Measurements from ENCODE around the gene MIDN. TPM values are rescaled to one million over a fixed set of nuclear protein-coding genes. Genes with fewer than 3 reads are reported as not detected.

Gene MIDN
- total and polyA plus RNA-seq, 7 donors = 29.2 to 331 (median 147) TPM

- H3K9me3 ChIP-seq = no peaks in the 10 kb centered on the region
- peaks cover 9% of the 10 kb centered on the region for H3K4me1 ChIP-seq
- intact Hi-C loops (cut with DNase I) = no loop called here
- no peak overlapping the region for H3K27ac ChIP-seq
- no peak for TF ChIP-seq CTCF (IDR thresholded peaks at IDR 0.05)
- no peak for DNase-seq
- H3K36me3 ChIP-seq (ENCODE audit: insufficient read depth in 1 of 2, low read depth in 1 of 2) = peaks cover 0 to 3% of the 10 kb centered on the region in 2 donors
- no peak overlapping the region for H3K4me3 ChIP-seq
- no peak for ATAC-seq
- H3K27me3 ChIP-seq (ENCODE audit: insufficient read depth in 3 of 3, low read length in 2 of 3) = peaks cover 0 to 5% (median 3%) of the 10 kb centered on the region in 3 donors
- 79 to 82% (median 81%) methylated on average over 22 to 24 of the region's 24 CpGs for WGBS, 3 donors
Measured at GRCh38 chr19:1233115-1233667, 15.2 kb upstream of the MIDN start.

- WGBS, 3 donors = 88 to 95% (median 90%) methylated on average over 36 to 45 of the region's 45 CpGs
- ATAC-seq (no peak), DNase-seq (no peak)
- Histone ChIP-seq H3K27me3 (ENCODE audit: insufficient read depth in 3 of 3, low read length in 2 of 3) (peaks cover 0 to 5% (median 3%) of the 10 kb centered on the region in 3 donors), H3K4me1 (peaks cover 9% of the 10 kb centered on the region), H3K36me3 (ENCODE audit: insufficient read depth in 1 of 2, low read depth in 1 of 2) (no peaks in the 10 kb centered on the region), H3K27ac (no peak overlapping the region), H3K4me3 (no peak overlapping the region), H3K9me3 (no peaks in the 10 kb centered on the region)
- intact Hi-C loops (cut with DNase I) = no loop called here
- no peak for TF ChIP-seq CTCF (IDR thresholded peaks at IDR 0.05)
Measured at GRCh38 chr19:1234051-1234954, 14.1 kb upstream of the MIDN start.

GRCh38 chr19:1234955-1235380 lies 13.4 kb upstream of the MIDN start:
- peaks cover 9% of the 10 kb centered on the region for H3K4me1 ChIP-seq
- WGBS, 3 donors = 91 to 94% (median 92%) methylated on average over 23 to 43 of the region's 43 CpGs
- TF ChIP-seq CTCF (IDR thresholded peaks at IDR 0.05) = no peak
- no peak overlapping the region for H3K4me3 ChIP-seq
- no peaks in the 10 kb centered on the region for H3K9me3 ChIP-seq
- H3K27me3 ChIP-seq (ENCODE audit: insufficient read depth in 3 of 3, low read length in 2 of 3) = peaks cover 0 to 5% (median 3%) of the 10 kb centered on the region in 3 donors
- DNase-seq (no peak), ATAC-seq (no peak)
- no peak overlapping the region for H3K27ac ChIP-seq
- H3K36me3 ChIP-seq (ENCODE audit: insufficient read depth in 1 of 2, low read depth in 1 of 2) = no peaks in the 10 kb centered on the region
- intact Hi-C loops (cut with DNase I) = no loop called here

GRCh38 chr19:1235625-1236538 lies 12.5 kb upstream of the MIDN start:
- Histone ChIP-seq H3K4me1 (peaks cover 13% of the 10 kb centered on the region), H3K36me3 (ENCODE audit: insufficient read depth in 1 of 2, low read depth in 1 of 2) (no peaks in the 10 kb centered on the region), H3K4me3 (no peak overlapping the region), H3K27me3 (ENCODE audit: insufficient read depth in 3 of 3, low read length in 2 of 3) (peaks cover 0 to 5% (median 3%) of the 10 kb centered on the region in 3 donors), H3K27ac (no peak overlapping the region), H3K9me3 (no peaks in the 10 kb centered on the region)
- 77 to 86% (median 80%) methylated on average over 38 to 39 of the region's 39 CpGs for WGBS, 3 donors
- no peak for TF ChIP-seq CTCF (IDR thresholded peaks at IDR 0.05)
- no peak for ATAC-seq
- no peak for DNase-seq
- intact Hi-C loops (cut with DNase I) = no loop called here

All from psoas muscle (tissue), 8 donors.